RWPE1 (cell line): ENCODE measurements around the gene GNGT2.

Source experiments
- CTCF ChIA-PET: fragments of 350-600 bp; sonication (Branson Sonifier 250); formaldehyde crosslinking; extraction: SDS; loops from one replicate; lab custom pipeline; 2021; lab: Yijun Ruan, JAX
- POLR2A ChIA-PET: fragments of 400-600 bp; formaldehyde crosslinking; extraction: SDS; loops from one replicate; lab custom pipeline; 2020; ENCODE audit warnings: antibody characterized with exemption; ENCODE audit not compliant: low non-redundant PET; lab: Yijun Ruan, JAX
- DNase-seq: peaks from one replicate; pipeline ENCODE4 v3.0.0; 2012; ENCODE audit warnings: low spot score
- H3K27ac ChIP-seq: fragments of 450-650 bp; 2 replicates; pipeline ENCODE4 v1.5.1; 2017
- TF ChIP-seq, protein P1 (sequence below): fragments of 450-650 bp; conservative IDR thresholded peaks from 2 replicates; pipeline ENCODE4 v1.5.1; 2017; ENCODE audit warnings: low read depth, mild to moderate bottlenecking

GNGT2 gene

DNA sequence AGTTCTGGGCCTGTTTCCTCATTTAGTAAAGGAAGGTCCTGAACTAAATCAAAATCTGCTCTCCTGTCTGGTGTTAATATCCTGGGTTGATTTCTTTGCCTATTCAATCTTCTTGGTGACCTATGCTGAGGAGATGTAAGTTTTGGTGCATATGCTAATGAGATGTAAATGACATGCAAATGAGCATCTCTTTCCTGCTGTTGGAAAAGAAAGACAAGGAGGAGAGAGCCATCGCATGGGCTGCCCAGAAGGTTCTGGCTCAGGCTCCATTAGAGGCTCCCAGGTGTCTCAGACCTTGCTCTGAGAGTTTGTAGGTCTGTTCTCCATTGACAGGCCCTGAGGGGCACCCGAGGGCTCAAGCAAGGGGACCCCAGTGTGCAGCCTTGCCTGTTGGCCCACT, 3.5 kb upstream of the GNGT2 start:
- no peak overlapping the region for H3K27ac ChIP-seq
- TF ChIP-seq, protein P1, sequence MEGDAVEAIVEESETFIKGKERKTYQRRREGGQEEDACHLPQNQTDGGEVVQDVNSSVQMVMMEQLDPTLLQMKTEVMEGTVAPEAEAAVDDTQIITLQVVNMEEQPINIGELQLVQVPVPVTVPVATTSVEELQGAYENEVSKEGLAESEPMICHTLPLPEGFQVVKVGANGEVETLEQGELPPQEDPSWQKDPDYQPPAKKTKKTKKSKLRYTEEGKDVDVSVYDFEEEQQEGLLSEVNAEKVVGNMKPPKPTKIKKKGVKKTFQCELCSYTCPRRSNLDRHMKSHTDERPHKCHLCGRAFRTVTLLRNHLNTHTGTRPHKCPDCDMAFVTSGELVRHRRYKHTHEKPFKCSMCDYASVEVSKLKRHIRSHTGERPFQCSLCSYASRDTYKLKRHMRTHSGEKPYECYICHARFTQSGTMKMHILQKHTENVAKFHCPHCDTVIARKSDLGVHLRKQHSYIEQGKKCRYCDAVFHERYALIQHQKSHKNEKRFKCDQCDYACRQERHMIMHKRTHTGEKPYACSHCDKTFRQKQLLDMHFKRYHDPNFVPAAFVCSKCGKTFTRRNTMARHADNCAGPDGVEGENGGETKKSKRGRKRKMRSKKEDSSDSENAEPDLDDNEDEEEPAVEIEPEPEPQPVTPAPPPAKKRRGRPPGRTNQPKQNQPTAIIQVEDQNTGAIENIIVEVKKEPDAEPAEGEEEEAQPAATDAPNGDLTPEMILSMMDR: no peak
- no peak for DNase-seq
- ChIA-PET POLR2A (no interaction called here), CTCF (interaction anchor here (0.6 to 0.7 kb wide), 2 partner anchors 241 to 1268 kb away, joined by 3 read pairs; no protein-coding TSS in a partner anchor)

DNA sequence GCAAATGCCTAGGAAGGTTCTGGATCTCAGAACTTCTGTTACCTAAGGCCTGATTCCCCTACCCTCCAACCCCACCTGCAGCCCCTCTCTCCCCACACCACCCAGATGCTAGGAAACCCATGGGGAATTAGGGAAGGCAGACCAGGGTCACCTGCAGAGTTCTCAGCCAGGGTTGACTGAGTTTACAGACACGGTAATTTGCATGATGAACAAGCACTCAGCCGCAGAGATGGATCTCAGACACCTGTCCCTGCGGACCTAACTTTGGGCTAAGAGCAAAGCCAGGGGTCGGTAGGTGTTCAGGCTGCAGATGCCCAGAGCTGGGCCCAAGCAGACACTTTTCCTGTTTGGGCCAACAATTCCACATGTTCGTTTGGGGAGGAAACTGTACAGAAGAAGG, 3.0 kb upstream of the GNGT2 start:
- no peak overlapping the region for H3K27ac ChIP-seq
- ChIA-PET CTCF (interaction anchor here (1.1 kb wide), 1 partner anchor 15 kb away, joined by 3 read pairs; no protein-coding TSS in a partner anchor), POLR2A (no interaction called here)
- TF ChIP-seq, protein P1: no peak
- DNase-seq: no peak

DNA sequence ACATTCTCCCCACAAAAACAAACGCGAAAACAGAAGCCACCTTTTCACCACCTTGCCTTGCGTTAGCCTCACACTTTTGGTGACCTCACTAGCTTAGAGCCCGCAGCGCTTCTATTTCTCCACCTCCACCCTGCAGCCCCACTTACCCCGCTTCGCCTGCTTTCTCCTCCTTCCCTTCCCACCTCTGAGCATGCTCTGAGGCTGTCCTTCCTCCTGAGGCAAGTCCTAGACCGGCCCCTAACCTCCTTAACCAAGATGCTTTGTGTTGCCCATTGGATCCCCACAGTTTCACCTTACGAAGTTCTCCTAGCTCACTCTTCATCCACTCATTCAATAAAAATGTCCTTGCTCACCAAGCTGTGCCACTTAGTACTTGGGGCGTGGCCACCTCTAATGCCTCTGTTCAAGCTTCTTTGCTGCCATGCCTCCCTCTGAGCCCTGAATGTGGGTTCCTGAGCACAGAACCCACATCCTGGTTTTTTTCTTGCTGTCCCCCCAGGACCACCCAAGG, 1.3 kb downstream of the GNGT2 start:
- H3K27ac ChIP-seq: no peak overlapping the region
- CTCF ChIA-PET: no interaction called here
- TF ChIP-seq, protein P1: no peak
- POLR2A ChIA-PET: no interaction called here
- DNase-seq: no peak

DNA sequence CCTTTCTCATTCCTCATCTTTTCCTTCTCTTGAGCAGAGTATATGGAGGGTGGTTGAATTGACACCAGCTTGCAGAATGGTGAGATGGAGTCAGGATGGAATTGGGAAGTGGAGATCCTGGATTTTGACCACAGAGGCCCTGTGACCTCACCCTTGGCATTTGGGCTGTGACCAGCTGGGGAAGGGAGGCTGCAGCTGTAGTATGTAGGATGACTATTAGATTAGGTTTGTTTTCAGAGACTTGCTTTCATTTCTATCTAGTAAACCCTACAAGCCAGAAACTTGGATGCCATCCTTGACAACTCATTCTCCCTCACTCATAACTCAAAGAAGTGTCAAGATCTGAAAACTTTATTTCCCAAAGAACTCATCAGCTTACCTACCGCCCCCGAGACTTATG, 5.9 kb downstream of the GNGT2 start:
- TF ChIP-seq, protein P1: no peak
- CTCF ChIA-PET: no interaction called here
- H3K27ac ChIP-seq: no peak overlapping the region
- POLR2A ChIA-PET: no interaction called here
- no peak for DNase-seq

DNA sequence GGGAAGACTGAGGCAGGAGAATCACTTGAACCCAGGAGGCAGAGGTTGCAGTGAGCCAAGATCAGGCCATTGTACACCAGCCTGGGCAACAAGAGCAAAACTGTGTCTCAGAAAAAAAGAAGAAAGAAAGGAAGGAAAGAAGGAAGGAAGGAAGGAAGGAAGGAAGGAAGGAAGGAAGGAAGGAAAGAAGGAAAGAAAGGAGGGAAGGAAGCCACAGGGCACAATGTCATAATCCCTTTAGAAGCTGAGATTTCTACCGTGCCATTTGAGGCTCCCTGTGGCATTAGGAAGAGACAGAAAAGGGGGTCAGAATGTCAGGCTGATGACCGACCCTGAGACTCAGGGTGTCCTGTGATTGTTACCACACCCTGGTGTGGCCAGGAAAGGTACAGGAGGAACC, 6.6 kb downstream of the GNGT2 start:
- DNase-seq: no peak
- POLR2A ChIA-PET: no interaction called here
- H3K27ac ChIP-seq: no peak overlapping the region
- TF ChIP-seq, protein P1: no peak
- CTCF ChIA-PET: no interaction called here

DNA sequence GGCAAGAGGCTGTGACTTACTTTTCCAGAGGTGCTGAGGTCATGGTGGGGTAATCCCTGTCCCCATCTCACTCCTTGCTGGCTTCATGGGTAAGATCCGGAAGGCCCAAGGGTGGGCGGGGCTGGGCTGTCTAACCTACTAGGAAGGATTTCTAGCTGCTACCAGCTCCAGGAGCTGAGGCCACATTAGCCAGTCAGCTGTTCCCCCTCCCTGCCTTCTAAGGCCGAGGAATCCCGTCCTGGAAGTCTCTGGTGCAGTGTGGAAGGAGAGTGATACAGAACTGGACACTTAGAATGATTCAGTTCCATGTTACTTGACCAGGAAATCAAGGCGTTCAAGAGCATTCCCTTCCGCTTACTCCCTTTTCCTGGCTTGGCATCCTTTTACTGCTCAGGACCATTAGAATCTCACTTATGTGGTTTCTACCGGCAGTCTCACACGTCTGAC, 8.9 kb downstream of the GNGT2 start:
- DNase-seq: no peak
- H3K27ac ChIP-seq: no peak overlapping the region

More for the DNA sequence above, 8.9 kb downstream of the GNGT2 start:
- CTCF ChIA-PET: no interaction called here
- POLR2A ChIA-PET: no interaction called here
- TF ChIP-seq, protein P1: no peak
